Superior temporal gyrus (tissue), 1 donor: Measurements from ENCODE around the gene PTPN3.

Experiments
- DNase-seq: peaks from one replicate; pipeline ENCODE4 v3.0.0-alpha.2; 2016; ENCODE audit errors: extremely low spot score

Gene PTPN3

DNA sequence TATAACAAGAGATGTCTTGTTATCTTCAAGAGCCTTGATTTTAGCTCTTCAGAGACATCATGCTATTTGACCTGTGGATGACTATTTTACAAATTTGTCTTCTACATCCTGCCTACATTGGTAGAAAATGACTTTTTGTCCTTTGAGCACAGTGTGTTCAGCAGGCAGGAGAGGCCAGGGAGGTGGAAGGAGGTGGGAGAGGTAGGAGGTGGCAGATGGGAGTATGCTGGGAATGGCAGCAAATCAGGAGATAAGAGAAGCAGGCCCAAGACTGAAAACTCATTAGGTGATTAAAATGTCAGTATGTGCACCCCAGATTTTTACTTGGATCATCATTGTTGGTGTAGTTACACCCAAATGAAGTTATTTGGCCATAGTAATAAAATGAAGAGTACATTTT lies 44.1 kb downstream of the PTPN3 start:
- no peak for DNase-seq

DNA sequence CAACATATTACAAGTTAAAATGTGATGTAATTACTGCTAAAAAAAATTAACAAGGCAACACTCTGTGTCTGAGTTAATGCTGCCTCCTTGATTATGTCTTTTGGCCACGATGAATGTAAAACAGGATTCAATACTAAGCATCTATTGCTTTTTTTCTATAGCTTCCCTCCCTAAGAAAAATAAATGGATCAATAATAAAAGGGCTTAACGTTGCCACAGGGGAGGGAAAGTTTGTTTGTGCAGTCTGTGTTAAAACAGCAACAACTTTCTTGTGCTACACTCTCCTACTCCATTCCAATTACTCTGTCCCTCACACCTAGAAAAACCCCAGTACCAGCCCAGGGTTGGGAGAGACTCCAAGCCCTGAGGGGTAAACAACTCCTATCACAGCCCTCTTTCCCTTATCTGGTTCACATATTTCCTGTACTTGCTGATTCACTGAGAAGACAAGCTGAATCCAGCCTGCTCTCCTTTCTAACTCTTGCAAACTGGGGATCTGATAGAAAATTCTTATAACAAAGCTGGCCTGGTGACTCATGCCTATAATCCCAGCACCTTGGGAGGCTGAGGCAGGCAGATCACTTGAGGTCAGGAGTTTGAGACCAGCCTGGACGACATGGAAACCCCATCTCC lies 44.8 kb downstream of the PTPN3 start:
- DNase-seq = no peak

DNA sequence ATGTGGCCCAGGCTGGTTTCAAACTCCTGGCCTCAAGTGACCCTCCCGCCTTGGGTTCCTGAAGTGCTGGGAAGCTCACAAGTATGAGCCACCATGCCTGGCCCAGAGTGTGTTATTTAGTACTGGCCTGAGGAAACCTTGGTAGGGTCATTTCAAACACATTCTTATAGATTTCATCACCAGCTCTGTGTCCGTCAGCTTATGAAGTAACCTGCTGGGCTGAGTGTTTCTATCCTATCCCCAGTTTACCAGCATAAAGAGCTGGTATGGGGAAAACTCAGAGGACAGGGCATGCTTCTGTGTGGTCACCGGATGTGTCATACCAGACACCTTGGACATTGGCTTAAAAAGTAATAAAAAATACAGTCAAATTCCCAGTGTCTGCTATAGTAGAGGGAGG lies 45.3 kb downstream of the PTPN3 start:
- no peak for DNase-seq

DNA sequence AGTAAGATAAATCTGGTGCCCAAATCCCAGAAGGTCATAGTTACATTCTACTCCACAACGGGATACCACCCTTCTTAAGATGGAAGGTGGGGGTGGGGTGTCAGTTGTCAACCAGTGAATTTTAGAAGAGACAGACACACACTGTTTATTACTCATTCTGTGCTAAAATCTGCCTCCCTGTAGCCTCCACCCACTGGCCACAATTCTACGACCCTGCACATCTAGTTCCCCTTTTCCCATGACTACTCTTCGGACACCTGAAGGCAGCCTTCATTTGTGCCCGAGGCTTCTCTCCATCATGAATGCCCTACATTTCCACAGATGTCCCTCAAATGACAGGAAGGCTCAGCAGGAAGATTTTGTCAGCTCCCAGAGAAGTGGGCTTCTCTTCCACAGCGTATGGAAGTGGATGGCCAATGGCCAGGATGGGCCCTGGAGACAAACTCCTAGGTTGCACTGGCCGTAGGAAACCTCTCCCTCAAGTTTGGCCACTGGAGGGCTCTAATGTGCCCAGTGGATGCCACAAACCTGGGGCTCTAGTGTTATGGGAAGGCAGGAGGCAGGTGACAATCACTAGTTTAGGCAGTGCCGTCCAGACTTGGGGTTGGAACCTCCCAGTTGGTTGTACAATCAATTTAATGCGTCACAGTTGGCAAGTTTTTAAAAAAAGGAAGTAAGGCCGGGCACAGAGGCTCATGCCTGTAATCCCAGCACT lies 46.6 kb downstream of the PTPN3 start:
- DNase-seq = no peak

DNA sequence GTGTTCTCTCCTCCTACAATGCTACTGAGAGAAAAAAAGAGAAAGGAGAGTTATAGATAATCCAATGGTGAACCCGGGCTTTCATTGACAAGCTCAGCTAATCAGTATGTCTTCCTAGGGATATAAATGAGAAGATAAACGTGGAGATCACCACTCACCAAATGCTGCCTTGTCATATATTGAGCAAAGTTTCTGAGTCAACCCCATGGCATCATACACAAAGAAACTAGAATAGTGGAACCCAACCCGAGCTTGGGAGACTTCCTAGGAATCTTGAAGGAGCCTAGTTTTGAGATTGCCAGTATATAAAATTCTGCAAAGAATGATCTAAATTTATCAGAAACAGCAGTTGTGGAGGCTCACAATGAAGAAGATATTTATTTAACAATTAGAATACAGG lies 47.8 kb downstream of the PTPN3 start:
- DNase-seq = no peak

DNA sequence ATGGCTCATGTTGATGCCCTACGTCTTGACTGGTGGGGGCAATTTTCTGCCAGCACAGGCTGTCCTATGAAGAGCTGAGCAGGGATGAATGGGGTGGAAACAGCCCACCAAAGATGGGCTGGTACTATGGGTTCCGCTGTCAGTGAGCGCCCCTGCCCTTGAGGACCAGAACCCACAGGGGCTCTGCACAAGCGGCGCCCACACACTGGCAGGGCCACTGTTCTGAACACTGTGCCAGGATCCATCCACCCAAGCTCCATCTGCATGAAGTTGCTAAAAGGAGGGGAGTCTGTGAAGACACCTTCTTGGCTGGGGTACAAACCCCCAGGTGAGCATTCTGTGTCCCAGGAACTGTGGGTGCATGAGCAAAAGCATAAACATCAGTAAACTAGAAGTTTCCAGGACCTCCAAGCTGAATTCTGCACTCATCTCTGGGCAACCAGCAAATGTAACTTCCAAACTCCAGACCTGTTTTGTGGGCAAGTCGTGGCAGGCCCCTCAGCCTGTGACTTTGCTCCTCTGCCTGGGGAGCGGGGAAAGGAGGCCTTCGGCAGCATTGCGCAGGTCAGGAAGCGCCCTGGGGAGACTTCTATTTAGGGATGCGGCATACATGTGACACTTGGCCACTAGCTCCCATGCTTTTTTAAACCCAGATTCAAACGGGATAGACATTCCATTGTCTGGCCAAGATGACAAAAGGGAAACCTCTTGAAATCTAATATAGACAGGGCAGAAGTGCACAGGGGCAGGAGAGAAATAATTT lies 48.9 kb downstream of the PTPN3 start:
- DNase-seq = no peak

DNA sequence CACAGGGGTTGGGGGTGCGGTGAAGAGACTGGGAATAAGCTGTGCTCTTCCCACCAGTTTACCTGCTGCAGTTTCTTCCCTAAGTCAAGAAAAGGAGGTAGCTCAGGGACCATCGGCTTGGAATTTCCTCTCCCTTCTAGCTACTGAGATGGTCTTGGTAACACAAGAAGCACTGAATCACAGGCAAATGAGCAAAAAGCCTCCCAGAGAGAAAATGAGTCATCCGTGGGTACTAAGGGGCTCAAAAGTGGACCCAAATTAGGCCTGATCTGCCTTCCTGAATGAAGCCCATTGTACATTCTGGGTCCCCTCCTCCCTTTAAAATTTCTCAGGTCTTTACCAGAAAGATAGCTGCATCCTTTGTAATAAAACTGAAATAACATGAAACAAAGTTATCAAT lies 49.9 kb downstream of the PTPN3 start:
- DNase-seq = no peak

DNA sequence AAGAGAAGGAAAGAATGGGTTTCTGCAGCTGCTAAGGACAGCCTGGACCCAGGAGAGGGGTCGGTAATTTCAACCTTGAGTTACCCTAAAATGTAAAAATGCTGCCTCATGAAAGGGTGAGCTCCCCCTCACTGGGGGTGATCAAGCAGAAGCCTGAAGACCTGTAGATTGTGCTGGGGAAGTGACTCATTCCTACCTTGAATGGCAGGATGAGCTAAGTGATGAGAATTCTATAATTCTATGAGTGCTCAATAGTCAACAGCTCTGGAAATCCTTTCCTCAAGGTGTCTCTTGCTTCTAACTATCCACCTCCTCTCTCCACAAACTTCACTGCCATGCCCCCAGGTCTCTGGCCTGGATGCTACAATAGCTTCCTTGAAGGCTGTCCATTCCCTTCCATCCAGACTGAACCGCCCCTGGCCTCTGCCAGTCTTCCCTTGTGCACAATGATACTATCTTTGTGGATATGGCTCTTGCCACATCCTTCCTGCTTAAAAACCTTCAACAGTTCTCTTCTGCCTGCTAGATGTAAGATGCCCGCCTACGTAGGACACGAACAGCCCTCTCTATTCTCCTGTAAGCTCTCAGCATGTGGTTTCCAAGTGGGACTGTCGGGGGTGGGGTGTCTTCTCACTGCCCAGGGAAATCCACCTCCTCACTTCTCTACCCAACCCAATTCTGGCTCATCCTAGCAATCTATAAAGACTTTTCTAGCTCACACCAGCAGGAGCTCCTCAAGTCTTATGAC lies 50.6 kb downstream of the PTPN3 start:
- DNase-seq = peak; percentile 50

DNA sequence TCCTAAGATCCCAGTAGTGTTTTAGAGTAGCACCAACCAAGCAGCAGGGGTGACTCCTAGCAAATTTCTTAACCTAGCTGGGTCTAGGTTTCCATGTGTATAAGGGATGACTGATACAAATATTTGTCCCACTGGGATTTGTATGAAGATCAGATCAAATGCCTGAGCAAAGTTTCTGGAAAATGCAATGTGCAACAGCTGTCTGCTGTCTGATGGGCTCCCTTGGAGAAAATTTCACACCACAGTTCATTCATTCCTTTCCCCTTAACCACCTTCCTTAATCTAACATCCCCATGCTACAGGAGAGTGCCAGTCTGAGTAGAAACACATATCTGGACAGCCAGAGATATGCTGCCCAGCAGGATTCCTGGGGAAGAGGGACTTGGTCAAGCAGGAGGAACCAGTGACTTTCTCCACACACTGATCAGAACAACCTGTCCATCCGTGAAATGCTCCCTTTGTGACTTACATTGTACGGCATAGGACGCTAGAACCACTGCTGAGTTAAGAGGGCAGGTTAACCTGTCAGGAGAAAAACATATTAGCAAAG lies 53.3 kb downstream of the PTPN3 start:
- no peak for DNase-seq

DNA sequence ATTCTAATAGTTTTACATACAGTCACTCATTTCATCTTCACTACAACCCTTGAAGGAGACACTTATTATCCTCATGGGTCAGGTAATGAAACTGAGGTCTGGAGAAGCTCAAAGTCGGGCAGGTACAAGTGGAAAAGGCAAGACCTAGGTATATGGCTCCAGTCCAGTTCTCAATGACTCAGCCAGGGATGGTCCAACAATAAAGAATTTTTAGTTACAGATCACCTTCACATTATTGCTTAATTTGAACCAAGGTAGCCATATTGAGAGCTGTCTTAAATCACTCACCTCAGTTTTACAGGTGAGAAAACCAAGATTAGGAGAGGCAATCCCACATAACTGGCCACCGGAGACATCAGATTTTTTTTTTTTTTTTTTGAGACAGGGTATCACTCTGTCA lies 55.4 kb downstream of the PTPN3 start:
- DNase-seq = no peak

DNA sequence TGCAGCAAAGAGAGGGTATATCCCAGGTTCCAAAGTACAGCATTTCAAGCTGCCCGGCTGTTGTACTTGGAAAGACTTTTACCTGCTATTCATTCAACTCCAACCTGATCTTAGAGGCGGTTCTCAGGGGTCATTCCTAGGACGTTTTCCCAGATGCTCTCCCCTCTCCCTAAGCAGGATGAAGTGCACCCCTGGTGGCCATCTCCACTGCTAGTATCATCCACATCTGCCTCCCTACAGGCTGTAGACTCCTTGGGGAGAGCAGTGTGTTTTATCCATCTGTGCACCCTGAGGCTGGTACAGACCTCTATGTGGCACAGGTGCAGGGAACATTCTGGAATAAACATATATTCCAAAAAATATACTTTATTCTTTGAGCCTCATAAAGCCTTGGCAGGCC lies 56.8 kb downstream of the PTPN3 start:
- DNase-seq = no peak

DNA sequence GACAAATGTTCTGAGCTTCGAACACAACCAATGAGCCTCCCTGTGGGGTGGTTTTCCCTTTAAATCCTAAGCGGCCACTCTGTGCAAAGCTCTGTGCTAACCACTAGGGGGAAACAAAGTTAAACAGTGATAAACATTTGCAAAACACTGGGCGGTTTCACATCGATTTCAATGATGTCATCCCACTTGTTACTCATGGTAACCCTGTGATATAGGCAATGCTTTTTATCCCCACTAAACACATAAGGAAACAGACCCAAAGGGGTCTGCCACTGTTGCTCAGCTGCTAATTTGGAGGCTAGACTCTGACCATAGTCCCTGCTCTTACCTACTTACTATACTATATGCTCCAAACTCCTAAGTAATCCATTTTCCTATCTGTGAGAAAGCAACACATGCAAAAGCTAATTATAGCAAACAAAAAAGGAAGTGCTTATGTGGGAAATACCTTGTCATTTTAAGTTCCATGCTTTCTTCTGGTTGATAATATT lies 57.3 kb downstream of the PTPN3 start:
- peak; percentile 87 for DNase-seq

DNA sequence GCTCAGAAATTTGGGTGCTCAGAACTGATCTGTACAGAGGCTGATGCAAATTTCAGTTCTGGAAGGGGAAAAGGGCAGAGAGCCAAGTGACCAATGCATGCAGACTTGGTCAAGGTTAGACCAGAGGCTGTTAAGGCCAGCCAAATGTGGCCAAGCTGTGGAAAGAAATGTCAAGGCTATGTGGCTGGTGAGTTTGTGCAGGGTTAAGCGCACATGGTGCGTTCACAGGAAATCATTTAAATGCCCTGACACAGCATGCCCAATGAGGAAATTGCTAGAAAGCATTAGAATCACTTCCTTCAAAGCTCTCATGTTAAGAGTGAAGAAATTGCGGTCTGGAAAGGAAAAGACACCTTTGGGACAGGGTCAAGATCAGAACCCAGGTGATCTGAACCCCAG lies 58.0 kb downstream of the PTPN3 start:
- DNase-seq = no peak

DNA sequence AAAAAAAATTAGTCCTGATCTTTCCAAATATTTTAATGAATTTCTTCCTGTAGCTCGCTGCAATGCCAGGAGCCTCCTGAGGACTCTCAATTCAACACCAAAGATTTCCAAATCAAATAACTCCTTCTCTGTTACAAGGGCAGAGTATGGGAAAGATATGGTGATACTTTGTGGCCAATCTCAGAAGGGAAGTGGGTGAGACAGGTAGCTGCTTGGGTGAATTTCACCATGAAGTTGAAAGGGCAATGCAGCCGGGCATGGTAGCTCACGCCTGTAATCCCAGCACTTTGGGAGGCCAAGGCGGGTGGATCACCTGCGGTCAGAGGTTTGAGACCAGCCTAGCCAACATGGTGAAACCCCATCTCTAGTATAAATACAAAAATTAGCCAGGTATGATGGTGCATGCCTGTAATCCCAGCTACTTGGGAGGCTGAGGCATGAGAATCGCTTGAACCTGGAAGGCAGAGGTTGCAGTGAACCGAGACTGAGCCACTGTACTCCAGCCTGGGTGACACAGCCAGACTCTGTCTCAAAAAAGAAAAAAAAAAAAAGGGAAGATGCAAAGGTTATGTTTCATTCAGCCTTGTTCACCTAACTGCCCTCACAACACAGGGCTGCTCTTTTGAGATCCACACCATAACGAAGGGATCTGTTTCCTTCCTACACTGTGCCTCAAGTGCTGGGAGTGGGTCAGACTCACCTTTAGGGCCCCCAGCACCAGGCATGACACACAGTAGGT lies 58.6 kb downstream of the PTPN3 start:
- no peak for DNase-seq

DNA sequence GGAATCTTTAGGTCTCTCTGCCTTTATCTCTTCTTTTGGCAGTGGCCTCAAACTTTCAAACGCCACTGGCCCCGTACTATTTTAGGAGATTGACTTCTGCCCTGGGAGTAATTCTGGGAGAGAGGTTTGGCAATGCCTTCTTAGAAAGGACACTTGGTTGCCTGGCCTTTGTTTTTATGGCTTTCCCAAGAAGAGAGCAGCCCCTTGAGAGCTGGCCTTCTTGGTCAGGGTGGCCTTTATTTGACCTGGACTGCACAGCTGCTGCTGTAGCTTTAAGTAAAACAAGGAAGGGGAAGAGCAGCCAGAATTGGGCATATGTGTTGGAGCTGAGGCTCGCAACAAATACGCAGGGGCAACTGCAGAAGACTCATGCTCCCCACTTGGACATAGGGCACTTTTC lies 60.8 kb downstream of the PTPN3 start:
- no peak for DNase-seq

DNA sequence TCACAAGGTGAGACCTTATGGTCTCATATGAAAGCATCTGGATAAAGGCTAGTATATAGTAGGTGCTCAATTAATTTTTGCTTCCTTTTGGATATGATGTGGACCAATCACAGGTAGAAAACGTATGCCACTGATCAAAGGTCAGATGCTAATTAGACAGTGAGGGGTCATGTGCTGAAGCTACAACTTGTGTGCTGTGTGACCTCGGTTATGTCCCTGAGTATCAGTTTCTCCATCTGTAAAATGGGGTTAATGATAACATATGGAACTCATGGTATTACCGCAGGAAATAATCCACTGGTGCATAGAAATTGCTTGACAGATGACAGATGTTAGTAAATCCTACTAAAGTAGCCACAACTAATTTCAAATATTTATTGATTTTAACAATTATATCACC lies 62.0 kb downstream of the PTPN3 start:
- DNase-seq = no peak

DNA sequence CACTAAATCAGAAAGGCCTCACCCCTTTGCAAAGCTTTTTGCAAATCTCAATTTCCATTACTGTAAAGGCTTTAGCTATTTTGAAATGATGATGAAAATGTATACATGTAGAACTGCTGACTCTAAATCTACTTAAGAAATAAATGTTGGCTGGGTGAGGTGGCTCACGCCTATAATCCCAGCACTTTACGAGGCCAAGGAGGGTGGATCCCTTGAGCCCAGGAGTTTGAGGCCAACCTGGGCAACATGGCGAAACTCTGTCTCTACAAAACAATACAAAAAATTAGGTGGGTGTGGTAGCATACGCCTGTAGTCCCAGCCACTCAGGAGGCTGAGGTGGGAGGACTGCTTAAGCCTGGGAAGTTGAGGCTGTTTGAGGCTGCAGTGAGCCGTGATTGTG lies 64.6 kb downstream of the PTPN3 start:
- DNase-seq = no peak

DNA sequence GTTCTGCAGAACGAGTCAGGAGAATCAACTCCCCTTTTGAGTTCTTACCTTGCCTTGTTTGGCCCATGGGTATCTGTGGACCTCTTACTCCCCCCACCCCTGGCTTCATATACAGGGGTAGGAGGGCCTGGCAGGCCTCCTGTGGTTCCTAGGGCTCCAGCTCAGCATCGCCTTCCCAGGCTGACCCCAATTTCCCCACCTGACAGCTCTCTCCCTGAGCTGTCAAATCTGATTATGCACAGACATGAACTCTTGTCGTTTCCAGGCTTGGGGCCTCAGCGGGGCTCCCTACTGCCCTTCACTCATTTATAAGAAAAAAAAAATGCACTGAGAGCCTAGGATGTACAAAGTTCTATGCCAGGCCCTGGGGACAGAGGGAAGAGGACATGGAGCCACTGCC lies 67.9 kb downstream of the PTPN3 start:
- no peak for DNase-seq

DNA sequence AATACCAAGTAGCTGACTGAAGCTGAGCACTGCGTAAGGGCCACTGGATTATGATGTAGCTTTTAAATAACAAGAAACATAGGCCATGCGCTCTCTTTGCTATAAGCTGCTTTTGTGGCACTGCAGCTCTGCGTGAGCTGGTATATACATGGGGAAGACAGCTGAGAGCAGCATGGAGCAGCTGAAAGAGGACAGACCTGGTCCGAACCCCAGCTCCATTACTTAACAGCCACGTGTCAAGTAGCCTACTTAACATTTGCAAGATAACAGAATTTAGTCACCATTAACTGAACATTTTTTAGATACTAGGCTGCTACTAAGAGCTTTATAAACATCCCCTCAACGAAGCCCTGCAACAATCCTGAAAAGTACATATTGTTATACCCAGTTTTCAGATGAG lies 69.3 kb downstream of the PTPN3 start:
- no peak for DNase-seq

DNA sequence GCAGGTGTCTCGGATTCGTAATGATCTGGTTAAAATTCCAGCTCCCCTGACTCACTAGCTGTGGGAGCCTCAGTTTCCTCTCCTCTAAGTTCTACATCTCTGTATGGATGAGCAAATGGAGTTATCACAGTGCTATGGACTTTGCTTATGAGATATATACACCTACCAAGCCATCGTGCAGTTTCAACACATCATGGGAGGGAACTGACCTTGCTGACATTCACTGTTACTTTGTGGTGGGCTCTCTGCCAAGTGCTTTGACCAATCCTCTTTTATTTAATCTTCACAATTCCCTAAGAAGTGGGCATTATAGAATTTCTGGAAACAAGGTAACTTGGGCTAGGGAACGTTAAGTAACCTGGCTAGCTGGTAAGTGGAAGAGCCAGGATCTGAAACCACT lies 70.2 kb downstream of the PTPN3 start:
- DNase-seq = no peak
